SK-N-SH treated with all-trans-retinoic acid at 6 μM for 48 hours (cell line): ENCODE data around the gene ARRDC4.

Source experiments
- BACH2 ChIP-seq: fragments of 250-450 bp; sonication (Bioruptor Pico); IDR thresholded peaks from 2 replicates; pipeline ENCODE4 v1.9.0; 2021; ENCODE audit warnings: mild to moderate bottlenecking, borderline replicate concordance
- ESRRG ChIP-seq: fragments of 250-450 bp; sonication (Bioruptor Pico); IDR thresholded peaks from 2 replicates; pipeline ENCODE4 v1.6.1; 2021; ENCODE audit warnings: mild to moderate bottlenecking
- GLIS3 ChIP-seq: fragments of 250-450 bp; sonication (Bioruptor Pico); IDR thresholded peaks from 2 replicates; pipeline ENCODE4 v1.5.0; 2020; ENCODE audit warnings: mild to moderate bottlenecking, moderate library complexity
- OSR1 ChIP-seq: fragments of 250-450 bp; sonication (Bioruptor Pico); IDR thresholded peaks from 2 replicates; pipeline ENCODE4 v1.8.0; 2022; ENCODE audit warnings: moderate library complexity, mild to moderate bottlenecking, inconsistent platforms
- TOX ChIP-seq: fragments of 250-450 bp; sonication (Bioruptor Pico); IDR thresholded peaks from 2 replicates; pipeline ENCODE4 v1.8.0; 2021; ENCODE audit warnings: mild to moderate bottlenecking, moderate library complexity, borderline replicate concordance
- ZFP3 ChIP-seq: fragments of 250-450 bp; sonication (Bioruptor Pico); IDR thresholded peaks from 2 replicates; pipeline ENCODE4 v1.5.0; 2020; ENCODE audit warnings: mild to moderate bottlenecking, moderate library complexity

GRCh38 chr15:97929456-97930229 lies 30.9 kb upstream of the ARRDC4 start:
- TF ChIP-seq ESRRG (CRISPR knock-in tag) (no peak), OSR1 (CRISPR knock-in tag) (no peak), TOX (CRISPR knock-in tag) (no peak), GLIS3 (CRISPR knock-in tag) (no peak), BACH2 (CRISPR knock-in tag) (no peak), ZFP3 (CRISPR knock-in tag) (no peak)
